Aorta (tissue), 5 donors: Measurements from ENCODE around the gene SEMG2. TPM values are rescaled to one million over a fixed set of nuclear protein-coding genes. Genes with fewer than 3 reads are reported as not detected.

Source experiments
- ATAC-seq: fragments of 200-7000 bp; cut with Tn5 transposase; one replicate; pipeline ENCODE4 v1.9.1; 2022; ENCODE audit warnings: moderate library complexity; ENCODE audit not compliant: low FRiP score
- DNase-seq, 2 donors: peaks; one replicate each; pipeline ENCODE4 v3.0.0-alpha.2; 2020
- H3K27ac ChIP-seq, 2 donors: one replicate each; pipeline ENCODE4 v1.5.1; 2013; ENCODE audit warnings: low read length in 2 of 2, mild to moderate bottlenecking in 2 of 2, moderate library complexity in 2 of 2, control low read depth in 1 of 2, inconsistent platforms in 1 of 2, low read depth in 1 of 2
- H3K27me3 ChIP-seq, 2 donors: one replicate each; pipeline ENCODE4 v1.6.1; 2013; ENCODE audit warnings: control low read depth in 1 of 2, low read length in 1 of 2, mild to moderate bottlenecking in 1 of 2, moderate library complexity in 1 of 2; ENCODE audit not compliant: insufficient read depth in 2 of 2, control insufficient read depth in 1 of 2
- H3K36me3 ChIP-seq, 2 donors: one replicate each; pipeline ENCODE4 v1.6.1; 2013; ENCODE audit warnings: control low read depth in 1 of 2, low read length in 1 of 2, mild to moderate bottlenecking in 1 of 2; ENCODE audit not compliant: insufficient read depth in 2 of 2, control insufficient read depth in 1 of 2
- H3K4me1 ChIP-seq, 2 donors: one replicate each; pipeline ENCODE4 v1.6.1; 2013; ENCODE audit warnings: low read length in 2 of 2, control low read depth in 1 of 2, mild to moderate bottlenecking in 1 of 2, moderate library complexity in 1 of 2; ENCODE audit not compliant: insufficient read depth in 2 of 2, control insufficient read depth in 1 of 2
- H3K4me3 ChIP-seq, 2 donors: one replicate each; pipeline ENCODE4 v1.5.1; 2013; ENCODE audit warnings: low read length in 2 of 2, control low read depth in 1 of 2, mild to moderate bottlenecking in 1 of 2
- H3K9me3 ChIP-seq: one replicate; pipeline ENCODE4 v1.6.1; 2013; ENCODE audit warnings: mild to moderate bottlenecking, low read length; ENCODE audit not compliant: control insufficient read depth
- WGBS, 2 donors: extraction: QIAGEN DNeasy Blood & Tissue Kit; methylation state at CpG; one replicate each; pipeline ENCODE4 v1.1.7; 2013; 5-methylcytosine and 5-hydroxymethylcytosine counted together
- intact Hi-C, 2 donors: fragments of 100-400 bp; cut with DNase I; formaldehyde crosslinking; loops; one replicate each; pipeline versions ENCODE4 v1.14.2 to v1.15.0; 2022
- long read RNA-seq, 2 donors: library from polyadenylated mRNA; unstranded; transcript quantifications; one replicate each; pipeline ENCODE4 v2.0.0, GENCODE V29; 2020 to 2021
- polyA plus RNA-seq, 2 donors: library from polyadenylated mRNA; stranded (reverse); fragments of 200-250 nt; gene quantifications; one replicate each; pipeline ENCODE4 v1.2.3, GENCODE V29; 2013
- total RNA-seq, 2 donors: library from RNA; stranded (reverse); fragmentation: NEBNext Ultra II Directional; extraction: Animal tissue kit (Norgen Biotek cat#: 25700); gene quantifications; one replicate each; pipeline ENCODE4 v1.2.1, GENCODE V29; 2021
- donor health status: healthy with polysubstance abuse.
- donor health status: Bipolar disorder and iron deficiency.
- donor health status: DM: no; HTN: no; CAD: no.
- donor health status: DM: no; HTN: no; CAD: no.
- donor health status: DM: yes; HTN: yes; CAD: no.

SEMG2 gene
- total RNA-seq (not detected), polyA plus RNA-seq (not detected)
- long read RNA-seq, donor 1, result 0 reads
- long read RNA-seq, donor 2, result 0 reads

GRCh38 chr20:45221076-45221475 is at the start of gene SEMG2:
Gene SEMG2 (plus strand): TSS chr20:45221373. CDS start chr20:45221390, 17 bp downstream.
- H3K9me3 ChIP-seq, result no peaks in the 10 kb centered on the region
- H3K36me3 ChIP-seq, result no peaks in the 10 kb centered on the region
- WGBS, 2 donors, result 92 to 93% methylated on average over 4 of the region's 4 CpGs
- ATAC-seq (no peak), DNase-seq (no peak)
- intact Hi-C loops, result no loop called here
- no peak within 1 kb of the TSS for H3K27ac ChIP-seq
- no peak within 1 kb of the TSS for H3K4me3 ChIP-seq
- H3K4me1 ChIP-seq, result no peaks in the 10 kb centered on the region
- H3K27me3 ChIP-seq, result no peaks in the 10 kb centered on the region

- intact Hi-C loops, result no loop called here
- WGBS, 2 donors, result 19 to 22% methylated on average over 1 of the region's 1 CpG
Measured at GRCh38 chr20:45173522-45173921, 47.7 kb upstream of the SEMG2 start.

GRCh38 chr20:45174434-45175364 is 46.5 kb upstream of the SEMG2 start, which contains the start of gene PI3:
Gene PI3 (plus strand): TSS chr20:45174902. CDS start chr20:45174923, 21 bp downstream.
- DNase-seq (no peak), ATAC-seq (no peak)
- Histone ChIP-seq H3K27ac (no peak within 1 kb of the TSS), H3K4me1 (no peaks in the 10 kb centered on the region), H3K9me3 (no peaks in the 10 kb centered on the region), H3K36me3 (no peaks in the 10 kb centered on the region), H3K4me3 (no peak within 1 kb of the TSS), H3K27me3 (no peaks in the 10 kb centered on the region)
- intact Hi-C loops, result no loop called here
- WGBS, 2 donors, result 62 to 64% methylated on average over 8 of the region's 8 CpGs

More at GRCh38 chr20:45173522-45173921, 47.7 kb upstream of the SEMG2 start:
- DNase-seq, result no peak
- H3K4me3 ChIP-seq, result no peak overlapping the region
- H3K27ac ChIP-seq, result no peak overlapping the region
- no peak for ATAC-seq
- H3K36me3 ChIP-seq, result no peaks in the 10 kb centered on the region
- H3K27me3 ChIP-seq, result no peaks in the 10 kb centered on the region
- H3K4me1 ChIP-seq, result no peaks in the 10 kb centered on the region
- H3K9me3 ChIP-seq, result no peaks in the 10 kb centered on the region

- DNase-seq (no peak), ATAC-seq (no peak)
- intact Hi-C loops, result no loop called here
- 59 to 60% methylated on average over 4 of the region's 4 CpGs for WGBS, 2 donors
- H3K27ac ChIP-seq, result no peak overlapping the region
- H3K4me1 ChIP-seq, result no peaks in the 10 kb centered on the region
- no peaks in the 10 kb centered on the region for H3K27me3 ChIP-seq
- H3K9me3 ChIP-seq, result no peaks in the 10 kb centered on the region
- no peak overlapping the region for H3K4me3 ChIP-seq
- H3K36me3 ChIP-seq, result no peaks in the 10 kb centered on the region
Measured at GRCh38 chr20:45176526-45177267, 44.5 kb upstream of the SEMG2 start.

GRCh38 chr20:45179166-45179565 is 42.0 kb upstream of the SEMG2 start:
- intact Hi-C loops, result no loop called here

GRCh38 chr20:45181639-45182038 is 39.5 kb upstream of the SEMG2 start:
- Histone ChIP-seq H3K4me3 (no peak overlapping the region), H3K27ac (no peak overlapping the region), H3K36me3 (no peaks in the 10 kb centered on the region), H3K27me3 (peaks cover 0 to 2% of the 10 kb centered on the region in 2 donors), H3K9me3 (no peaks in the 10 kb centered on the region), H3K4me1 (no peaks in the 10 kb centered on the region)
- whole genome bisulfite sequencing, 2 donors, result 22 to 43% methylated on average over 2 of the region's 2 CpGs
- no peak for ATAC-seq
- intact Hi-C loops, result no loop called here
- DNase-seq, result no peak

More at GRCh38 chr20:45179166-45179565, 42.0 kb upstream of the SEMG2 start:
- Histone ChIP-seq H3K4me3 (no peak overlapping the region), H3K27me3 (peaks cover 0 to 2% of the 10 kb centered on the region in 2 donors), H3K27ac (no peak overlapping the region), H3K9me3 (no peaks in the 10 kb centered on the region), H3K4me1 (no peaks in the 10 kb centered on the region), H3K36me3 (no peaks in the 10 kb centered on the region)
- ATAC-seq (no peak), DNase-seq (no peak)
- 55% methylated on average over 2 of the region's 2 CpGs for WGBS, 2 donors

- Histone ChIP-seq H3K27ac (no peak overlapping the region), H3K27me3 (peaks cover 0 to 2% of the 10 kb centered on the region in 2 donors), H3K36me3 (no peaks in the 10 kb centered on the region), H3K9me3 (no peaks in the 10 kb centered on the region), H3K4me1 (no peaks in the 10 kb centered on the region), H3K4me3 (no peak overlapping the region)
- ATAC-seq (no peak), DNase-seq (no peak)
- intact Hi-C loops, result no loop called here
- 72 to 84% methylated on average over 2 of the region's 2 CpGs for WGBS, 2 donors
Measured at GRCh38 chr20:45183084-45183483, 38.1 kb upstream of the SEMG2 start.

GRCh38 chr20:45187693-45188092 is 33.5 kb upstream of the SEMG2 start:
- 47 to 49% methylated on average over 2 of the region's 2 CpGs for WGBS, 2 donors
- no peak for ATAC-seq

More at GRCh38 chr20:45187693-45188092, 33.5 kb upstream of the SEMG2 start:
- H3K27ac ChIP-seq, result no peak overlapping the region
- no peaks in the 10 kb centered on the region for H3K9me3 ChIP-seq
- H3K4me3 ChIP-seq, result no peak overlapping the region
- peaks cover 0 to 3% of the 10 kb centered on the region in 2 donors for H3K4me1 ChIP-seq
- intact Hi-C loops, result no loop called here
- no peaks in the 10 kb centered on the region for H3K27me3 ChIP-seq
- DNase-seq, result no peak
- H3K36me3 ChIP-seq, result no peaks in the 10 kb centered on the region
